Measurements from ENCODE around the gene DIDO1. TPM values are rescaled to one million over a fixed set of nuclear protein-coding genes. Genes with fewer than 3 reads are reported as not detected.

Gene DIDO1
- total and polyA plus RNA-seq, 9 of the 15 experiments (the other 6 are each of a cell fraction or from before 2014, with no cell fraction given) = 4.4 to 46.8 (median 31.2) TPM

DNA sequence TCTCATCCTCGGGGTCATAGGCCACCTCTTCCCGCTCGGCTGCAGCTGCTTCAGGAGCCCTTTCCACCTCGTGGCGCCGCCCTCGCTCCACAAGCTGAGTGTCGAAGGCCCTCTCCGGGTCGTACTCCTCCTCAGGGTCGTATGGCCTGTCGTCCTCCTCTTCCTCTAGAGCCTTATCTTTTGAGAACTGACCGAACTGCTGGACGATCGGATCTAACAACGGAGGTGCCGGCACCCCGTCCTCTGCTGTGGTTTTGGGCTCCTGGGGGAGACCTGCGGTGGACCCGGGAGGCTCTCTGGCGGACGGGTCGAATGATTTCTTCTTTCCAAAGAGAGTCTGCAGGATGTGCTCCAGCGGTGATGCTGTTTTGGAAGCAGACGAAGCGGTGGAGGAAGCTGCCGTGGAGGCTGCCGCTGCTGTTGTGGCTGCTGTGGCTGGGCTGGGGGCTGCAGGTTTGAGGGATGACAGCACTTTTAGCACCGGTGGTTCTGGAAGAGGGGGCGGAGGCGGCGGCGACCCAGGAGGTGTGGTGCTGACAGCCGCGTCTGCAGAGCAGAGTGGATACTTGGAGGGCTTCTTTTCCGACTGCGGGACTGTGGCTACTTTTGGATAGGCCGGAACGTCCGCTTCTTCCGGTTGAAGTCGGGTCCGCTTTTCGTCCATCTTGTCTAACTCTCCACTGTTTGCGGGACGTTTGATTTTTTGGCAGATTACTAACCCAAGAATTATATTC is 44.5 kb downstream of the DIDO1 start:
- no peak overlapping the region for H3K4me3 ChIP-seq
- ChIA-PET CTCF (ENCODE audit: low intra/inter-chr PET ratio) (no interaction called here), POLR2A (interaction anchor here (0.6 kb wide), 1 partner anchor 98 kb away, joined by 3 read pairs; no protein-coding TSS in a partner anchor)
- TF ChIP-seq, protein P1, sequence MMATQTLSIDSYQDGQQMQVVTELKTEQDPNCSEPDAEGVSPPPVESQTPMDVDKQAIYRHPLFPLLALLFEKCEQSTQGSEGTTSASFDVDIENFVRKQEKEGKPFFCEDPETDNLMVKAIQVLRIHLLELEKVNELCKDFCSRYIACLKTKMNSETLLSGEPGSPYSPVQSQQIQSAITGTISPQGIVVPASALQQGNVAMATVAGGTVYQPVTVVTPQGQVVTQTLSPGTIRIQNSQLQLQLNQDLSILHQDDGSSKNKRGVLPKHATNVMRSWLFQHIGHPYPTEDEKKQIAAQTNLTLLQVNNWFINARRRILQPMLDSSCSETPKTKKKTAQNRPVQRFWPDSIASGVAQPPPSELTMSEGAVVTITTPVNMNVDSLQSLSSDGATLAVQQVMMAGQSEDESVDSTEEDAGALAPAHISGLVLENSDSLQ (IDR thresholded peaks at IDR 0.05) = no peak
- TF ChIP-seq MBD2 (IDR thresholded peaks at IDR 0.05; ENCODE audit: borderline replicate concordance, low read depth) (no peak), NR3C1 (CRISPR knock-in tag; IDR thresholded peaks at IDR 0.05) (no peak), ZFP36 (IDR thresholded peaks at IDR 0.05; ENCODE audit: low read depth, low read length, partially characterized antibody) (no peak), PTBP1 (IDR thresholded peaks at IDR 0.05; ENCODE audit: low read depth, low read length) (no peak), BACH1 (tag; IDR thresholded peaks at IDR 0.05) (no peak), RNF2 (IDR thresholded peaks at IDR 0.05) (no peak), KLF1 (tag; IDR thresholded peaks at IDR 0.05) (no peak), NFXL1 (CRISPR knock-in tag; IDR thresholded peaks at IDR 0.05) (no peak), ETS2 (tag; IDR thresholded peaks at IDR 0.05; ENCODE audit: borderline replicate concordance, poor library complexity, severe bottlenecking) (no peak), IRF2 (CRISPR knock-in tag; IDR thresholded peaks at IDR 0.05) (no peak), ZNF197 (CRISPR knock-in tag; IDR thresholded peaks at IDR 0.05; ENCODE audit: low read depth) (no peak)
- TF ChIP-seq, protein P2, sequence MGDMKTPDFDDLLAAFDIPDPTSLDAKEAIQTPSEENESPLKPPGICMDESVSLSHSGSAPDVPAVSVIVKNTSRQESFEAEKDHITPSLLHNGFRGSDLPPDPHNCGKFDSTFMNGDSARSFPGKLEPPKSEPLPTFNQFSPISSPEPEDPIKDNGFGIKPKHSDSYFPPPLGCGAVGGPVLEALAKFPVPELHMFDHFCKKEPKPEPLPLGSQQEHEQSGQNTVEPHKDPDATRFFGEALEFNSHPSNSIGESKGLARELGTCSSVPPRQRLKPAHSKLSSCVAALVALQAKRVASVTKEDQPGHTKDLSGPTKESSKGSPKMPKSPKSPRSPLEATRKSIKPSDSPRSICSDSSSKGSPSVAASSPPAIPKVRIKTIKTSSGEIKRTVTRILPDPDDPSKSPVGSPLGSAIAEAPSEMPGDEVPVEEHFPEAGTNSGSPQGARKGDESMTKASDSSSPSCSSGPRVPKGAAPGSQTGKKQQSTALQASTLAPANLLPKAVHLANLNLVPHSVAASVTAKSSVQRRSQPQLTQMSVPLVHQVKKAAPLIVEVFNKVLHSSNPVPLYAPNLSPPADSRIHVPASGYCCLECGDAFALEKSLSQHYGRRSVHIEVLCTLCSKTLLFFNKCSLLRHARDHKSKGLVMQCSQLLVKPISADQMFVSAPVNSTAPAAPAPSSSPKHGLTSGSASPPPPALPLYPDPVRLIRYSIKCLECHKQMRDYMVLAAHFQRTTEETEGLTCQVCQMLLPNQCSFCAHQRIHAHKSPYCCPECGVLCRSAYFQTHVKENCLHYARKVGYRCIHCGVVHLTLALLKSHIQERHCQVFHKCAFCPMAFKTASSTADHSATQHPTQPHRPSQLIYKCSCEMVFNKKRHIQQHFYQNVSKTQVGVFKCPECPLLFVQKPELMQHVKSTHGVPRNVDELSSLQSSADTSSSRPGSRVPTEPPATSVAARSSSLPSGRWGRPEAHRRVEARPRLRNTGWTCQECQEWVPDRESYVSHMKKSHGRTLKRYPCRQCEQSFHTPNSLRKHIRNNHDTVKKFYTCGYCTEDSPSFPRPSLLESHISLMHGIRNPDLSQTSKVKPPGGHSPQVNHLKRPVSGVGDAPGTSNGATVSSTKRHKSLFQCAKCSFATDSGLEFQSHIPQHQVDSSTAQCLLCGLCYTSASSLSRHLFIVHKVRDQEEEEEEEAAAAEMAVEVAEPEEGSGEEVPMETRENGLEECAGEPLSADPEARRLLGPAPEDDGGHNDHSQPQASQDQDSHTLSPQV (IDR thresholded peaks at IDR 0.05) = no peak
- TF ChIP-seq, protein P3, sequence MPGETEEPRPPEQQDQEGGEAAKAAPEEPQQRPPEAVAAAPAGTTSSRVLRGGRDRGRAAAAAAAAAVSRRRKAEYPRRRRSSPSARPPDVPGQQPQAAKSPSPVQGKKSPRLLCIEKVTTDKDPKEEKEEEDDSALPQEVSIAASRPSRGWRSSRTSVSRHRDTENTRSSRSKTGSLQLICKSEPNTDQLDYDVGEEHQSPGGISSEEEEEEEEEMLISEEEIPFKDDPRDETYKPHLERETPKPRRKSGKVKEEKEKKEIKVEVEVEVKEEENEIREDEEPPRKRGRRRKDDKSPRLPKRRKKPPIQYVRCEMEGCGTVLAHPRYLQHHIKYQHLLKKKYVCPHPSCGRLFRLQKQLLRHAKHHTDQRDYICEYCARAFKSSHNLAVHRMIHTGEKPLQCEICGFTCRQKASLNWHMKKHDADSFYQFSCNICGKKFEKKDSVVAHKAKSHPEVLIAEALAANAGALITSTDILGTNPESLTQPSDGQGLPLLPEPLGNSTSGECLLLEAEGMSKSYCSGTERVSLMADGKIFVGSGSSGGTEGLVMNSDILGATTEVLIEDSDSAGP (CRISPR knock-in tag; IDR thresholded peaks at IDR 0.05) = no peak
- H3K9me3 ChIP-seq (replicated peaks; ENCODE audit: control insufficient read depth, insufficient read depth, low read depth, low read length) = no peaks in the 10 kb centered on the region
- in situ Hi-C loops (cut with MboI) (no loop called here), intact Hi-C loops (cut with micrococcal nuclease) (no loop called here)
- no peaks in the 10 kb centered on the region for H3K79me2 ChIP-seq (ENCODE audit: control insufficient read depth, insufficient read depth, low read length)
- H3K9ac ChIP-seq (ENCODE audit: insufficient read depth in 1 of 2, low read depth in 2 of 2, low read length in 2 of 2) = no peak overlapping the region; a peak in 1 of 4 replicates
- H3K4me1 ChIP-seq (replicated peaks in 1 of 2; ENCODE audit: control insufficient read depth in 2 of 2, insufficient read depth in 2 of 2, low read length in 2 of 2) = peaks cover 3 to 39% of the 10 kb centered on the region in 2 experiments; a peak in 4 of 5 replicates
- H3K27me3 ChIP-seq (ENCODE audit: control insufficient read depth in 2 of 2, insufficient read depth in 2 of 2, low read length in 2 of 2) = no peaks in the 10 kb centered on the region
- H3K27ac ChIP-seq (ENCODE audit: extremely low read depth, low read depth, low read length) = no peak overlapping the region
- H3K4me2 ChIP-seq (ENCODE audit: insufficient read depth, low read length) = no peak overlapping the region
- ATAC-seq = no peak
- whole genome bisulfite sequencing (ENCODE audit: insufficient coverage, low coverage, missing lambda C conversion rate) = 90% methylated on average over 35 of the region's 46 CpGs
- BruUV-seq (replicated peaks) = no TSS peak
- no peak for FAIRE-seq
- peaks cover 4% of the 10 kb centered on the region for H3K9me1 ChIP-seq (ENCODE audit: control insufficient read depth, insufficient read depth, low read length)
- H2AFZ ChIP-seq (ENCODE audit: low read depth, low read length) = no peak overlapping the region
- no peak for DNase-seq (ENCODE audit: extremely low read depth in 1 of 4, low spot score in 3 of 4)
- H3K36me3 ChIP-seq (ENCODE audit: control insufficient read depth, insufficient read depth, low read length) = peaks cover 32% of the 10 kb centered on the region; the same call in 2 of the 3 replicates
- H4K20me1 ChIP-seq (replicated peaks; ENCODE audit: control insufficient read depth, insufficient read depth, low read length) = no peaks in the 10 kb centered on the region

Measured in K562 (cell line).